Measurements from ENCODE around the gene PHLPP1. TPM values are rescaled to one million over a fixed set of nuclear protein-coding genes. Genes with fewer than 3 reads are reported as not detected.

The PHLPP1 gene
- total RNA-seq, 3 donors from 2014 or later, result 9.8 to 19.9 (median 15.4) TPM

DNA sequence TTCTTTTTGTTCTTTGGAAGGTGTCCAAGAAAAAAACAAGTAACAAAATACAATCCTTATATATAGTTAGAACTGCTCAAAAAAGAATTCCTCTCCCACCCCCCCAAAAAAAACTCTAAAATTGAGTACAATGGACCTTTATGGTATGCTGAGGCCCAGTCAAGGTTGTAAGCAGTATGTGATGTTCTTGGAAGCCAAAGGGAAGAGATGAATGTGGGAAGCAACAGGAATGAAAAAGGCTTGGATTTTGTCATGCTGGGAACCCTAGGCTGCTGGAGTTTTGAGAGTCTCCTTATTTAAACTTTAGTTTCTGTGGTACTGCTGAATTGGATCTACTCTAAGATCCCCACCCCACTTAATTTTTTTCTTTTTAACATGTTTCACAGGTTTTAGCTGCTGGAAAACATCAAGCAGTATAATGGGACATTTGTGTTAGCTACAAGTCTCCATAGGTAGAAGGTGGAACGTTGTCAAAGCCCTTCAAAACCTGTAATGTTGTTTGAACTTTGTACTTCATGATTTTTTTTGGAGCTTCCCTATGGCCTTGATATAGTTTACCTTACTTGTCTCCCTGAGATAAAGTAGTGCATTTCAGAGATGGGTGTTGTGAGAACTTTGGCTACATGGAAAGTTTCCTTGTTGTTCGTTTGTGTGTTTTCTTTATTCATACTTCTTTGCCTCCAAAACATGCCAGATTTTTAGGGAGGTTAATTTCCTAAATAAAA, 57.7 kb downstream of the PHLPP1 start:
- Histone ChIP-seq H3K27me3 (no peaks in the 10 kb centered on the region), H3K4me1 (peaks cover 0 to 3% of the 10 kb centered on the region in 2 donors), H3K36me3 (no peaks in the 10 kb centered on the region), H3K27ac (no peak overlapping the region), H3K9me3 (no peaks in the 10 kb centered on the region), H3K4me3 (no peak overlapping the region)
- intact Hi-C loops (cut with DNase I; ENCODE audit: low total_unique reads), result no loop called here
- no peak for DNase-seq (ENCODE audit: low spot score in 2 of 2)
- TF ChIP-seq POLR2A (IDR thresholded peaks at IDR 0.05) (no peak), POLR2AphosphoS5 (IDR thresholded peaks at IDR 0.05) (no peak)
- TF ChIP-seq, protein P1, sequence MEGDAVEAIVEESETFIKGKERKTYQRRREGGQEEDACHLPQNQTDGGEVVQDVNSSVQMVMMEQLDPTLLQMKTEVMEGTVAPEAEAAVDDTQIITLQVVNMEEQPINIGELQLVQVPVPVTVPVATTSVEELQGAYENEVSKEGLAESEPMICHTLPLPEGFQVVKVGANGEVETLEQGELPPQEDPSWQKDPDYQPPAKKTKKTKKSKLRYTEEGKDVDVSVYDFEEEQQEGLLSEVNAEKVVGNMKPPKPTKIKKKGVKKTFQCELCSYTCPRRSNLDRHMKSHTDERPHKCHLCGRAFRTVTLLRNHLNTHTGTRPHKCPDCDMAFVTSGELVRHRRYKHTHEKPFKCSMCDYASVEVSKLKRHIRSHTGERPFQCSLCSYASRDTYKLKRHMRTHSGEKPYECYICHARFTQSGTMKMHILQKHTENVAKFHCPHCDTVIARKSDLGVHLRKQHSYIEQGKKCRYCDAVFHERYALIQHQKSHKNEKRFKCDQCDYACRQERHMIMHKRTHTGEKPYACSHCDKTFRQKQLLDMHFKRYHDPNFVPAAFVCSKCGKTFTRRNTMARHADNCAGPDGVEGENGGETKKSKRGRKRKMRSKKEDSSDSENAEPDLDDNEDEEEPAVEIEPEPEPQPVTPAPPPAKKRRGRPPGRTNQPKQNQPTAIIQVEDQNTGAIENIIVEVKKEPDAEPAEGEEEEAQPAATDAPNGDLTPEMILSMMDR (IDR thresholded peaks at IDR 0.05), result no peak

DNA sequence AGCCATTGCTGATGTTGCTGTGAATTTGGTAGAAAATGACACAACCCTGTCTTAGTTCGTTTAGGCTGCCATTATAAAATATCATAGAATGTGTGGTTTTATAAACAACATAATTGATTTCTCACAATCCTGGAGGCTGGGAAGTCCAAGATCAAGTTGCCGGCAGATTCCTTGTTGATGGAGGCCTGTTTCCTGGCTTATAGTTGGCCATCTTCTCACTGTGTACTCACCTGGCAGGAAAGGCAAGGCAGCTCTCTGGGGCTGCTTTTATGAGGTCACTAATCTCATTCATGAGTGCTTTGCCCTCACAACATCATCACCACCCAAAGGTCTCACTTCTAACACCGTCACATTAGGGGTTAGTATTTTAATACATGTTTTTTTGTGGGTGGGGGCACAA, 58.4 kb downstream of the PHLPP1 start:
- intact Hi-C loops (cut with DNase I; ENCODE audit: low total_unique reads), result no loop called here
- no peak for TF ChIP-seq POLR2AphosphoS5 (IDR thresholded peaks at IDR 0.05)
- TF ChIP-seq, protein P1 (IDR thresholded peaks at IDR 0.05), result no peak
- no peak for TF ChIP-seq POLR2A (IDR thresholded peaks at IDR 0.05)
- Histone ChIP-seq H3K4me1 (no peaks in the 10 kb centered on the region), H3K27me3 (no peaks in the 10 kb centered on the region), H3K9me3 (no peaks in the 10 kb centered on the region), H3K4me3 (no peak overlapping the region), H3K27ac (no peak overlapping the region), H3K36me3 (no peaks in the 10 kb centered on the region)
- no peak for DNase-seq (ENCODE audit: low spot score in 2 of 2)

DNA sequence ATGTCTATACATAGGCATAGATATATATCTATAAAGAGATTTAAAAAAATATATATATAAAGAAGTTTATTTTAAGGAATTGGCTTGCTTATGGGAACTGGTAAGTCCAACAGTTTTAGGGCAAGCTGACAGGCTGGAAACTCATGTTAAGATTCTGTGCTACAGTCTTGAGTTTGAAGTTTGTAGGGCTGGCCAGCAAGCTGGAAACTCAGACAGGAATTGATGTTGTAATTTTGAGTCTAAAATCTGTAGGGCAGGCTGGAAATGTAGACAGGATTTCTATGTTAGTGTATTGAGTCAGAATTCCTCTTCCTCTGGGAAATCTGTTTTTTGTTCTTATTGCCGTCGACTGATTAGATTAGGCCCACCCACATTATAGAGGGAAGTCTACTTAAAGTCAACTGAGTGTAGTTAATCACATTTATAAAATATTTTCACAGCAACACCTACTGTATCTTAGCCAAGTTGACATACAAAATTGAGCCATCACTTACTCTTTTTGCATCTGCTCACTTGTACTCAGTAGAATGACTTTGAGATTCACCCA, 60.8 kb downstream of the PHLPP1 start:
- Histone ChIP-seq H3K4me3 (no peak overlapping the region), H3K27me3 (no peaks in the 10 kb centered on the region), H3K27ac (no peak overlapping the region), H3K4me1 (no peaks in the 10 kb centered on the region), H3K36me3 (no peaks in the 10 kb centered on the region), H3K9me3 (no peaks in the 10 kb centered on the region)
- no peak for DNase-seq (ENCODE audit: low spot score in 2 of 2)
- intact Hi-C loops (cut with DNase I; ENCODE audit: low total_unique reads), result no loop called here
- TF ChIP-seq, protein P1 (IDR thresholded peaks at IDR 0.05), result no peak
- TF ChIP-seq POLR2A (IDR thresholded peaks at IDR 0.05), result no peak
- TF ChIP-seq POLR2AphosphoS5 (IDR thresholded peaks at IDR 0.05), result no peak

DNA sequence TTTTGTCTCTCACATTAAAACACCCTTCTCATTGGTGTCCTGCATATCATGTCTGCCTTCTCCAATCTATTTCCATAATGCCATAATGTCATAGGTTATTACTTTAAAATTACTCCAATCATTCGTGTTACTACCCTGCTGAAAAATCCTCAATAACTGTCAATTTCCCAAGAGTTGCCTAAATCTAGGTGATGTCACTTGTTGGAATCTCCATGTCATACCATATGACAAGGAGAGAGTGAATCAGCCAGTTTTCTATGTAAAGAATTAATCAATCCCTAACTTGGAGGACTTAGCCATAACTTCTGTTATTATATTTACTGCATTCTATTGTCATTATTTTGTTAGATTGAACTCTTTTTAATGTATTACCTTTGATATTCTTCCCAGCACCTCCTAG, 62.5 kb downstream of the PHLPP1 start:
- Histone ChIP-seq H3K4me1 (no peaks in the 10 kb centered on the region), H3K36me3 (no peaks in the 10 kb centered on the region), H3K27me3 (no peaks in the 10 kb centered on the region), H3K27ac (no peak overlapping the region), H3K9me3 (no peaks in the 10 kb centered on the region), H3K4me3 (no peak overlapping the region)
- TF ChIP-seq POLR2AphosphoS5 (IDR thresholded peaks at IDR 0.05), result no peak
- TF ChIP-seq POLR2A (IDR thresholded peaks at IDR 0.05), result no peak
- TF ChIP-seq, protein P1 (IDR thresholded peaks at IDR 0.05), result no peak
- intact Hi-C loops (cut with DNase I; ENCODE audit: low total_unique reads), result no loop called here
- DNase-seq (ENCODE audit: low spot score in 2 of 2), result no peak
